Large intestine (tissue), 3 donors: Measurements from ENCODE around the gene CXorf38. TPM values are rescaled to one million over a fixed set of nuclear protein-coding genes. Genes with fewer than 3 reads are reported as not detected.

Experiments
- DNase-seq, 2 donors: peaks; one replicate each; pipeline versions ENCODE4 v3.0.0 to v3.0.0-alpha.2; 2013
- H3K27ac ChIP-seq: one replicate; pipeline ENCODE4 v1.5.1; 2013; ENCODE audit warnings: low read length
- H3K27me3 ChIP-seq: 2 replicates; pipeline ENCODE4 v1.6.1; 2013; ENCODE audit warnings: low read length; ENCODE audit not compliant: control insufficient read depth, insufficient read depth
- H3K36me3 ChIP-seq: 2 replicates; pipeline ENCODE4 v1.6.1; 2013; ENCODE audit warnings: low read length; ENCODE audit not compliant: control insufficient read depth, insufficient read depth
- H3K4me1 ChIP-seq: one replicate; pipeline ENCODE4 v1.6.1; 2013; ENCODE audit warnings: low read length; ENCODE audit not compliant: control insufficient read depth, insufficient read depth
- H3K4me3 ChIP-seq: one replicate; pipeline ENCODE4 v1.5.1; 2013; ENCODE audit warnings: low read length
- H3K9me3 ChIP-seq: one replicate; pipeline ENCODE4 v1.6.1; 2013; ENCODE audit warnings: mild to moderate bottlenecking, low read depth, low read length, moderate library complexity; ENCODE audit not compliant: control insufficient read depth
- WGBS: methylation state at CpG from one replicate; pipeline ENCODE4 v1.1.5; 2013; ENCODE audit warnings: low lambda C conversion rate; ENCODE audit not compliant: insufficient coverage; 5-methylcytosine and 5-hydroxymethylcytosine counted together
- polyA plus RNA-seq: library from polyadenylated mRNA; unstranded; fragments of 120-200 nt; gene quantifications from one replicate; pipeline ENCODE4 v1.2.1, GENCODE V29; 2013

Gene CXorf38
- polyA plus RNA-seq, 1 donor, result 11.5 TPM

- no peak for DNase-seq
- no peaks in the 10 kb centered on the region for H3K9me3 ChIP-seq
- H3K4me1 ChIP-seq, result no peaks in the 10 kb centered on the region
- H3K36me3 ChIP-seq, result peaks cover 49% of the 10 kb centered on the region
- no peak overlapping the region for H3K4me3 ChIP-seq
- no peak overlapping the region for H3K27ac ChIP-seq
- no peaks in the 10 kb centered on the region for H3K27me3 ChIP-seq
- WGBS, result no CpG with 5 or more reads among the region's 4 CpGs
These were observed 15.2 kb downstream of the CXorf38 start for GRCh38 chrX:40632199-40632598.

GRCh38 chrX:40628506-40628905, 18.9 kb downstream of the CXorf38 start:
- H3K27me3 ChIP-seq, result no peaks in the 10 kb centered on the region
- WGBS, result no CpG with 5 or more reads among the region's 5 CpGs
- no peaks in the 10 kb centered on the region for H3K4me1 ChIP-seq
- H3K27ac ChIP-seq, result no peak overlapping the region
- H3K9me3 ChIP-seq, result peaks cover 3% of the 10 kb centered on the region
- peaks cover 24% of the 10 kb centered on the region for H3K36me3 ChIP-seq
- no peak for DNase-seq
- no peak overlapping the region for H3K4me3 ChIP-seq

GRCh38 chrX:40625294-40625693, 22.1 kb downstream of the CXorf38 start:
- DNase-seq, result no peak
- no peak overlapping the region for H3K4me3 ChIP-seq
- H3K36me3 ChIP-seq, result peaks cover 12% of the 10 kb centered on the region
- WGBS, result no CpG with 5 or more reads among the region's 4 CpGs
- no peaks in the 10 kb centered on the region for H3K27me3 ChIP-seq
- H3K9me3 ChIP-seq, result peaks cover 11% of the 10 kb centered on the region
- no peaks in the 10 kb centered on the region for H3K4me1 ChIP-seq
- no peak overlapping the region for H3K27ac ChIP-seq

GRCh38 chrX:40623665-40624064, 23.7 kb downstream of the CXorf38 start:
- Histone ChIP-seq H3K36me3 (peaks cover 5% of the 10 kb centered on the region), H3K27ac (no peak overlapping the region), H3K4me1 (no peaks in the 10 kb centered on the region), H3K27me3 (no peaks in the 10 kb centered on the region), H3K9me3 (peaks cover 11% of the 10 kb centered on the region), H3K4me3 (no peak overlapping the region)
- DNase-seq, result no peak
- WGBS, result no CpG with 5 or more reads among the region's 32 CpGs

- H3K9me3 ChIP-seq, result peaks cover 11% of the 10 kb centered on the region
- H3K27me3 ChIP-seq, result no peaks in the 10 kb centered on the region
- H3K4me1 ChIP-seq, result no peaks in the 10 kb centered on the region
- H3K4me3 ChIP-seq, result no peak within 1 kb of the TSS
- peaks cover 3% of the 10 kb centered on the region for H3K36me3 ChIP-seq
- no CpG with 5 or more reads among the region's 38 CpGs for WGBS
- DNase-seq, result no peak
- H3K27ac ChIP-seq, result no peak within 1 kb of the TSS
These were observed 24.2 kb downstream of the CXorf38 start, which contains the start of gene MPC1L for GRCh38 chrX:40623139-40623536. Gene MPC1L, plus strand, starts transcription at chrX:40623428. Its CDS starts 138 bp downstream, at chrX:40623566.

GRCh38 chrX:40622479-40623138, 24.8 kb downstream of the CXorf38 start:
- H3K9me3 ChIP-seq, result peaks cover 11% of the 10 kb centered on the region
- DNase-seq, result peak; percentile 51 to 83
- peaks cover 1% of the 10 kb centered on the region for H3K36me3 ChIP-seq
- H3K4me1 ChIP-seq, result no peaks in the 10 kb centered on the region
- no peaks in the 10 kb centered on the region for H3K27me3 ChIP-seq
- H3K27ac ChIP-seq, result no peak overlapping the region
- no CpG with 5 or more reads among the region's 18 CpGs for WGBS
- H3K4me3 ChIP-seq, result no peak overlapping the region

- Histone ChIP-seq H3K27me3 (no peaks in the 10 kb centered on the region), H3K9me3 (no peaks in the 10 kb centered on the region), H3K4me3 (no peak overlapping the region), H3K4me1 (no peaks in the 10 kb centered on the region), H3K27ac (no peak overlapping the region), H3K36me3 (no peaks in the 10 kb centered on the region)
- DNase-seq, result no peak
- WGBS, result no CpG with 5 or more reads among the region's 7 CpGs
These were observed 29.8 kb downstream of the CXorf38 start for GRCh38 chrX:40617566-40617965.

GRCh38 chrX:40615976-40616375, 31.4 kb downstream of the CXorf38 start:
- Histone ChIP-seq H3K9me3 (no peaks in the 10 kb centered on the region), H3K27me3 (no peaks in the 10 kb centered on the region), H3K36me3 (no peaks in the 10 kb centered on the region), H3K4me3 (no peak overlapping the region), H3K27ac (no peak overlapping the region), H3K4me1 (no peaks in the 10 kb centered on the region)
- WGBS, result no CpG with 5 or more reads among the region's 9 CpGs
- no peak for DNase-seq

- no peak overlapping the region for H3K27ac ChIP-seq
- no peak overlapping the region for H3K4me3 ChIP-seq
- H3K36me3 ChIP-seq, result no peaks in the 10 kb centered on the region
- no CpG with 5 or more reads among the region's 4 CpGs for WGBS
- no peak for DNase-seq
- no peaks in the 10 kb centered on the region for H3K27me3 ChIP-seq
- H3K4me1 ChIP-seq, result no peaks in the 10 kb centered on the region
- H3K9me3 ChIP-seq, result no peaks in the 10 kb centered on the region
These were observed 34.9 kb downstream of the CXorf38 start for GRCh38 chrX:40612511-40612910.

GRCh38 chrX:40607381-40607780, 40.0 kb downstream of the CXorf38 start:
- Histone ChIP-seq H3K27me3 (no peaks in the 10 kb centered on the region), H3K9me3 (no peaks in the 10 kb centered on the region), H3K36me3 (no peaks in the 10 kb centered on the region), H3K4me3 (no peak overlapping the region), H3K27ac (no peak overlapping the region), H3K4me1 (no peaks in the 10 kb centered on the region)
- WGBS, result no CpG with 5 or more reads among the region's 3 CpGs
- no peak for DNase-seq

GRCh38 chrX:40603446-40603845, 43.9 kb downstream of the CXorf38 start:
- Histone ChIP-seq H3K27me3 (no peaks in the 10 kb centered on the region), H3K27ac (no peak overlapping the region), H3K4me1 (no peaks in the 10 kb centered on the region), H3K9me3 (no peaks in the 10 kb centered on the region), H3K36me3 (peaks cover 3% of the 10 kb centered on the region), H3K4me3 (no peak overlapping the region)
- no CpG with 5 or more reads among the region's 6 CpGs for WGBS
- no peak for DNase-seq
